A549 (cell line): ENCODE measurements around the gene MARCHF10. TPM values are rescaled to one million over a fixed set of nuclear protein-coding genes. Genes with fewer than 3 reads are reported as not detected.
A peak's percentile ranks its signal among the peaks of the same experiment; 100 is the strongest.

ENCODE experiments used
- BHLHE40 ChIP-seq: IDR thresholded peaks from 2 replicates; pipeline ENCODE4 v1.6.1; 2012; ENCODE audit warnings: low read depth, low read length, inconsistent platforms
- CBX8 ChIP-seq: fragments of 200-600 bp; sonication (generic); IDR thresholded peaks from 2 replicates; pipeline ENCODE4 v1.6.1; 2016
- CEBPB ChIP-seq, 2 experiments: fragments of >200 bp in 1 of 2; sonication (Bioruptor Twin) in 1 of 2; formaldehyde crosslinking in 1 of 2; IDR thresholded peaks; 2 replicates each; pipeline ENCODE4 v1.6.1; 2012 to 2016
- CHD2 ChIP-seq: fragments of 150-350 bp; IDR thresholded peaks from 2 replicates; pipeline ENCODE4 v1.6.1; 2014; ENCODE audit warnings: low read length; ENCODE audit not compliant: partially characterized antibody
- EHMT2 ChIP-seq: fragments of 200-600 bp; sonication (generic); IDR thresholded peaks from 2 replicates; pipeline ENCODE4 v1.6.1; 2016; ENCODE audit warnings: antibody characterized with exemption, low read depth, mild to moderate bottlenecking, moderate library complexity
- EP300 ChIP-seq, 2 experiments: fragments of >200 bp; sonication (Bioruptor Twin); formaldehyde crosslinking; IDR thresholded peaks; 2 replicates in 1 of 2; 3 replicates in 1 of 2; pipeline ENCODE4 v1.6.1; 2016 to 2017
- ESRRA ChIP-seq: fragments of 150-350 bp; IDR thresholded peaks from 2 replicates; pipeline ENCODE4 v1.6.1; 2014; ENCODE audit warnings: mild to moderate bottlenecking, low read length, borderline replicate concordance
- FOSL2 ChIP-seq, 2 experiments: fragments of 450-650 bp in 1 of 2; fragments of >200 bp in 1 of 2; sonication (Bioruptor Twin) in 1 of 2; formaldehyde crosslinking; IDR thresholded peaks; 2 replicates each; pipeline versions ENCODE4 v1.5.0 to v1.6.1; 2016 to 2020; ENCODE audit warnings: mild to moderate bottlenecking in 1 of 2, moderate library complexity in 1 of 2
- HDAC2 ChIP-seq: fragments of 200-600 bp; sonication (generic); IDR thresholded peaks from 2 replicates; pipeline ENCODE4 v1.6.1; 2016
- HEYL ChIP-seq: fragments of 250-450 bp; sonication (Bioruptor Pico); IDR thresholded peaks from 2 replicates; pipeline ENCODE4 v1.8.0; 2021; ENCODE audit warnings: mild to moderate bottlenecking, moderate library complexity
- HOXA7 ChIP-seq: fragments of 250-450 bp; sonication (Bioruptor Pico); IDR thresholded peaks from 2 replicates; pipeline ENCODE4 v1.5.0; 2020; ENCODE audit warnings: mild to moderate bottlenecking, moderate library complexity
- HOXB5 ChIP-seq: fragments of 250-450 bp; sonication (Bioruptor Pico); IDR thresholded peaks from 2 replicates; pipeline ENCODE4 v1.5.0; 2020; ENCODE audit warnings: mild to moderate bottlenecking, moderate library complexity
- JUN ChIP-seq, 2 experiments: fragments of >200 bp; sonication (Bioruptor Twin); formaldehyde crosslinking; IDR thresholded peaks; 2 replicates in 1 of 2; 3 replicates in 1 of 2; pipeline ENCODE4 v1.6.1; 2016 to 2017
- JUNB ChIP-seq: fragments of >200 bp; sonication (Bioruptor Twin); formaldehyde crosslinking; IDR thresholded peaks from 2 replicates; pipeline ENCODE4 v1.6.1; 2016
- KDM1A ChIP-seq: fragments of 200-600 bp; sonication (generic); IDR thresholded peaks from 2 replicates; pipeline ENCODE4 v1.6.1; 2016; ENCODE audit warnings: low read depth, mild to moderate bottlenecking
- MAFK ChIP-seq: fragments of 450-650 bp; IDR thresholded peaks from 2 replicates; pipeline ENCODE4 v1.6.1; 2014; ENCODE audit not compliant: partially characterized antibody
- MAZ ChIP-seq: fragments of 150-350 bp; IDR thresholded peaks from 2 replicates; pipeline ENCODE4 v1.6.1; 2014; ENCODE audit warnings: antibody characterized with exemption, low read depth, low read length, borderline replicate concordance
- MYC ChIP-seq: IDR thresholded peaks from 2 replicates; pipeline ENCODE4 v1.6.1; 2012; ENCODE audit warnings: mild to moderate bottlenecking, inconsistent platforms, low read length, improper control_type of control experiment, borderline replicate concordance
- NPAS2 ChIP-seq: fragments of 250-450 bp; sonication (Bioruptor Pico); IDR thresholded peaks from 2 replicates; pipeline ENCODE4 v1.8.0; 2022; ENCODE audit warnings: mild to moderate bottlenecking, moderate library complexity, borderline replicate concordance
- PHF8 ChIP-seq: fragments of 200-600 bp; sonication (generic); IDR thresholded peaks from 2 replicates; pipeline ENCODE4 v1.6.1; 2016; ENCODE audit warnings: low read depth, mild to moderate bottlenecking, antibody characterized with exemption, moderate library complexity, borderline replicate concordance
- POLR2AphosphoS2 ChIP-seq: conservative IDR thresholded peaks from 2 replicates; pipeline ENCODE4 v1.6.1; 2012; ENCODE audit warnings: low read length, improper control_type of control experiment, inconsistent platforms
- RAD21 ChIP-seq, 2 experiments: fragments of >200 bp in 1 of 2; sonication (Bioruptor Twin) in 1 of 2; formaldehyde crosslinking in 1 of 2; IDR thresholded peaks in 1 of 2; conservative IDR thresholded peaks in 1 of 2; 2 replicates in 1 of 2; 3 replicates in 1 of 2; pipeline ENCODE4 v1.6.1; 2012 to 2018; ENCODE audit warnings: inconsistent platforms in 1 of 2
- RARB ChIP-seq: fragments of 250-450 bp; sonication (Bioruptor Pico); IDR thresholded peaks from 2 replicates; pipeline ENCODE4 v1.8.0; 2021; ENCODE audit warnings: mild to moderate bottlenecking, moderate library complexity
- RCOR1 ChIP-seq: fragments of 150-350 bp; IDR thresholded peaks from 2 replicates; pipeline ENCODE4 v1.6.1; 2014; ENCODE audit warnings: antibody characterized with exemption, low read length, low read depth
- RFX5 ChIP-seq: fragments of 450-650 bp; IDR thresholded peaks from 2 replicates; pipeline ENCODE4 v1.7.1; 2014; ENCODE audit warnings: antibody characterized with exemption, mild to moderate bottlenecking, moderate library complexity
- SMC3 ChIP-seq: fragments of >200 bp; sonication (Bioruptor Twin); formaldehyde crosslinking; IDR thresholded peaks from 3 replicates; pipeline ENCODE4 v1.6.1; 2018; ENCODE audit warnings: inconsistent platforms
- TFCP2L1 ChIP-seq: fragments of 250-450 bp; sonication (Bioruptor Pico); IDR thresholded peaks from 2 replicates; pipeline ENCODE4 v1.5.0; 2021; ENCODE audit warnings: mild to moderate bottlenecking
- TP53 ChIP-seq: fragments of 250-450 bp; sonication (Bioruptor Pico); IDR thresholded peaks from 2 replicates; pipeline ENCODE4 v1.5.0; 2021; ENCODE audit warnings: mild to moderate bottlenecking, moderate library complexity
- ZC3H11A ChIP-seq: fragments of 450-650 bp; IDR thresholded peaks from 2 replicates; pipeline ENCODE4 v1.6.1; 2014; ENCODE audit warnings: antibody characterized with exemption, mild to moderate bottlenecking
- ZFP36 ChIP-seq: fragments of 450-650 bp; IDR thresholded peaks from 2 replicates; pipeline ENCODE4 v1.6.1; 2014; ENCODE audit warnings: borderline replicate concordance; ENCODE audit not compliant: partially characterized antibody
- ZNF302 ChIP-seq: fragments of 250-450 bp; sonication (Bioruptor Pico); IDR thresholded peaks from 2 replicates; pipeline ENCODE4 v1.9.0; 2021; ENCODE audit warnings: inconsistent platforms, mild to moderate bottlenecking, moderate library complexity
- ZSCAN20 ChIP-seq: fragments of 250-450 bp; sonication (Bioruptor Pico); IDR thresholded peaks from 2 replicates; pipeline ENCODE4 v1.8.0; 2022; ENCODE audit warnings: mild to moderate bottlenecking, moderate library complexity
- polyA plus RNA-seq, 4 experiments: library from polyadenylated mRNA; depleted of rRNA in 3 of 4; stranded (reverse); fragments of >200 nt; fragmentation: RNase III in 1 of 4; extraction: RNeasy Plus Mini Kit Qiagen cat#74134 plus additional on column Dnase treatment in 1 of 4; gene quantifications; 2 replicates in 3 of 4; 3 replicates in 1 of 4; pipeline ENCODE4 v1.2.3, GENCODE V29; 2011 to 2017
- TF ChIP-seq, protein P1 (sequence below): fragments of 150-350 bp; IDR thresholded peaks from 2 replicates; pipeline ENCODE4 v1.6.1; 2014; ENCODE audit warnings: low read depth, mild to moderate bottlenecking, low read length
- TF ChIP-seq, protein P2 (sequence below): fragments of 250-450 bp; sonication (Bioruptor Pico); IDR thresholded peaks from 2 replicates; pipeline ENCODE4 v1.5.0; 2020; ENCODE audit warnings: low read depth, mild to moderate bottlenecking, moderate library complexity
- TF ChIP-seq, protein P3 (sequence below): fragments of >200 bp; sonication (Bioruptor Twin); formaldehyde crosslinking; IDR thresholded peaks from 3 replicates; pipeline ENCODE4 v1.6.1; 2016
- TF ChIP-seq, protein P4 (sequence below): fragments of 250-450 bp; sonication (Bioruptor Pico); IDR thresholded peaks from 2 replicates; pipeline ENCODE4 v1.5.0; 2021; ENCODE audit warnings: mild to moderate bottlenecking, moderate library complexity, borderline replicate concordance
- TF ChIP-seq, protein P5 (sequence below): IDR thresholded peaks from 2 replicates; pipeline ENCODE4 v1.6.1; 2012; ENCODE audit warnings: low read depth, borderline replicate concordance
- TF ChIP-seq, protein P6 (sequence below): IDR thresholded peaks from 2 replicates; pipeline ENCODE4 v1.6.1; 2012
- TF ChIP-seq, protein P7 (sequence below): fragments of >200 bp; sonication (Bioruptor Twin); formaldehyde crosslinking; IDR thresholded peaks from 2 replicates; pipeline ENCODE4 v1.6.1; 2016

MARCHF10 gene
- polyA plus RNA-seq, 2 of the 4 experiments (the other 2 are of a cell fraction), result 0.43 to 0.57 TPM

DNA sequence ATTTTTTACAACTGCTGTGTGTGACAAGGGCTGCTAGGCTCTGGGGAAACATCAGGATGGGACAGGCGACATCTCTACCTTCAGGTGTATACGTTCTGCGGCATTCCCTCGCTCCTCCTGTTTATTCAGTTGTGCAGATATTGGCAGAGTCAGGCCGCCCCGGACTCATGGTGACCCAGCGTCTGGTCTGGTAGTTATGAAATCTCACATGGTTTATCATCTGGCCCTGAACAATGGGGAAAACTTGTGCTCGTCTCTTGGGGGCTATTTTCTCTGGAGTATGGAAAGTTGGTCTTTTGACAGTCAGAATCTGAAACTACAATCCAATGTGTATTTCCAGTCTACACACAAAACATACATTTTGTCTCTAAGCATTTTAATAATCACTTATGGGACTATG lies 3.3 kb downstream of the MARCHF10 start (continued):
- TF ChIP-seq, protein P1, sequence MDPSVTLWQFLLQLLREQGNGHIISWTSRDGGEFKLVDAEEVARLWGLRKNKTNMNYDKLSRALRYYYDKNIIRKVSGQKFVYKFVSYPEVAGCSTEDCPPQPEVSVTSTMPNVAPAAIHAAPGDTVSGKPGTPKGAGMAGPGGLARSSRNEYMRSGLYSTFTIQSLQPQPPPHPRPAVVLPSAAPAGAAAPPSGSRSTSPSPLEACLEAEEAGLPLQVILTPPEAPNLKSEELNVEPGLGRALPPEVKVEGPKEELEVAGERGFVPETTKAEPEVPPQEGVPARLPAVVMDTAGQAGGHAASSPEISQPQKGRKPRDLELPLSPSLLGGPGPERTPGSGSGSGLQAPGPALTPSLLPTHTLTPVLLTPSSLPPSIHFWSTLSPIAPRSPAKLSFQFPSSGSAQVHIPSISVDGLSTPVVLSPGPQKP, result no peak
- no peak for TF ChIP-seq MAZ
- TF ChIP-seq MAFK, result peak; percentile 88
- TF ChIP-seq CBX8, result no peak
- TF ChIP-seq ZFP36, result no peak
- no peak for TF ChIP-seq RFX5
- TF ChIP-seq HEYL (CRISPR knock-in tag), result no peak
- TF ChIP-seq POLR2AphosphoS2, result no peak
- TF ChIP-seq PHF8, result no peak
- TF ChIP-seq CEBPB (IDR thresholded peaks at IDR 0.05), result peak in 1 of 2 experiments; percentile 92; a peak in 3 of 4 replicates
- TF ChIP-seq EHMT2, result no peak
- TF ChIP-seq HOXB5, result no peak
- no peak for TF ChIP-seq MYC
- TF ChIP-seq ZNF302 (CRISPR knock-in tag), result no peak
- TF ChIP-seq BHLHE40, result no peak
- TF ChIP-seq, protein P2, sequence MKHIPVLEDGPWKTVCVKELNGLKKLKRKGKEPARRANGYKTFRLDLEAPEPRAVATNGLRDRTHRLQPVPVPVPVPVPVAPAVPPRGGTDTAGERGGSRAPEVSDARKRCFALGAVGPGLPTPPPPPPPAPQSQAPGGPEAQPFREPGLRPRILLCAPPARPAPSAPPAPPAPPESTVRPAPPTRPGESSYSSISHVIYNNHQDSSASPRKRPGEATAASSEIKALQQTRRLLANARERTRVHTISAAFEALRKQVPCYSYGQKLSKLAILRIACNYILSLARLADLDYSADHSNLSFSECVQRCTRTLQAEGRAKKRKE, result peak; percentile 85
- TF ChIP-seq ZC3H11A, result no peak
- peak; percentile 58; the same call in 1 of the 2 replicates for TF ChIP-seq ZSCAN20 (CRISPR knock-in tag)
- TF ChIP-seq EP300 (IDR thresholded peaks at IDR 0.05), result peak; percentile 85 to 87; a peak in 2 of 5 replicates
- TF ChIP-seq TFCP2L1 (CRISPR knock-in tag), result no peak
- TF ChIP-seq, protein P3, sequence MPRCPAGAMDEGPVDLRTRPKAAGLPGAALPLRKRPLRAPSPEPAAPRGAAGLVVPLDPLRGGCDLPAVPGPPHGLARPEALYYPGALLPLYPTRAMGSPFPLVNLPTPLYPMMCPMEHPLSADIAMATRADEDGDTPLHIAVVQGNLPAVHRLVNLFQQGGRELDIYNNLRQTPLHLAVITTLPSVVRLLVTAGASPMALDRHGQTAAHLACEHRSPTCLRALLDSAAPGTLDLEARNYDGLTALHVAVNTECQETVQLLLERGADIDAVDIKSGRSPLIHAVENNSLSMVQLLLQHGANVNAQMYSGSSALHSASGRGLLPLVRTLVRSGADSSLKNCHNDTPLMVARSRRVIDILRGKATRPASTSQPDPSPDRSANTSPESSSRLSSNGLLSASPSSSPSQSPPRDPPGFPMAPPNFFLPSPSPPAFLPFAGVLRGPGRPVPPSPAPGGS, result 0 out of 3 replicates have a peak, but pooled peaks have one; percentile 34
- TF ChIP-seq, protein P4, sequence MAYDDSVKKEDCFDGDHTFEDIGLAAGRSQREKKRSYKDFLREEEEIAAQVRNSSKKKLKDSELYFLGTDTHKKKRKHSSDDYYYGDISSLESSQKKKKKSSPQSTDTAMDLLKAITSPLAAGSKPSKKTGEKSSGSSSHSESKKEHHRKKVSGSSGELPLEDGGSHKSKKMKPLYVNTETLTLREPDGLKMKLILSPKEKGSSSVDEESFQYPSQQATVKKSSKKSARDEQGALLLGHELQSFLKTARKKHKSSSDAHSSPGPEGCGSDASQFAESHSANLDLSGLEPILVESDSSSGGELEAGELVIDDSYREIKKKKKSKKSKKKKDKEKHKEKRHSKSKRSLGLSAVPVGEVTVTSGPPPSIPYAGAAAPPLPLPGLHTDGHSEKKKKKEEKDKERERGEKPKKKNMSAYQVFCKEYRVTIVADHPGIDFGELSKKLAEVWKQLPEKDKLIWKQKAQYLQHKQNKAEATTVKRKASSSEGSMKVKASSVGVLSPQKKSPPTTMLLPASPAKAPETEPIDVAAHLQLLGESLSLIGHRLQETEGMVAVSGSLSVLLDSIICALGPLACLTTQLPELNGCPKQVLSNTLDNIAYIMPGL, result no peak
- TF ChIP-seq RARB, result no peak
- TF ChIP-seq, protein P5, sequence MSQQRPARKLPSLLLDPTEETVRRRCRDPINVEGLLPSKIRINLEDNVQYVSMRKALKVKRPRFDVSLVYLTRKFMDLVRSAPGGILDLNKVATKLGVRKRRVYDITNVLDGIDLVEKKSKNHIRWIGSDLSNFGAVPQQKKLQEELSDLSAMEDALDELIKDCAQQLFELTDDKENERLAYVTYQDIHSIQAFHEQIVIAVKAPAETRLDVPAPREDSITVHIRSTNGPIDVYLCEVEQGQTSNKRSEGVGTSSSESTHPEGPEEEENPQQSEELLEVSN, result peak; percentile 46; the same call in 1 of the 2 replicates
- no peak for TF ChIP-seq HDAC2
- peak; percentile 30 to 57; a peak in 4 of 5 replicates for TF ChIP-seq RAD21 (conservative IDR thresholded peaks at IDR 0.05 in 1 of 2, IDR thresholded peaks at IDR 0.05 in 1 of 2)
- no peak for TF ChIP-seq CHD2
- TF ChIP-seq RCOR1, result no peak
- no peak for TF ChIP-seq TP53
- TF ChIP-seq, protein P6, sequence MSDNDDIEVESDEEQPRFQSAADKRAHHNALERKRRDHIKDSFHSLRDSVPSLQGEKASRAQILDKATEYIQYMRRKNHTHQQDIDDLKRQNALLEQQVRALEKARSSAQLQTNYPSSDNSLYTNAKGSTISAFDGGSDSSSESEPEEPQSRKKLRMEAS, result peak; percentile 93
- TF ChIP-seq, protein P7, sequence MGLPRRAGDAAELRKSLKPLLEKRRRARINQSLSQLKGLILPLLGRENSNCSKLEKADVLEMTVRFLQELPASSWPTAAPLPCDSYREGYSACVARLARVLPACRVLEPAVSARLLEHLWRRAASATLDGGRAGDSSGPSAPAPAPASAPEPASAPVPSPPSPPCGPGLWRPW, result 0 out of 2 replicates have a peak, but pooled peaks have one; percentile 49
- no peak for TF ChIP-seq KDM1A
- TF ChIP-seq JUNB, result peak; percentile 93
- TF ChIP-seq ESRRA, result no peak
- peak; percentile 58 for TF ChIP-seq SMC3
- TF ChIP-seq HOXA7 (CRISPR knock-in tag), result no peak
- peak; percentile 82 to 83; a peak in 3 of 5 replicates for TF ChIP-seq JUN (IDR thresholded peaks at IDR 0.05)
- TF ChIP-seq NPAS2 (CRISPR knock-in tag), result no peak
- peak; percentile 90 for TF ChIP-seq FOSL2 (IDR thresholded peaks at IDR 0.05)
- peak; percentile 97 for TF ChIP-seq FOSL2 (CRISPR knock-in tag; IDR thresholded peaks at IDR 0.05)
